Astrocyte of the spinal cord (primary cell): ENCODE results near the gene LRP5.

Source experiments
- DNase-seq: peaks from one replicate; pipeline ENCODE4 v3.0.0; 2011; ENCODE audit warnings: low read depth, low spot score
- H3K4me3 ChIP-seq: 2 replicates; pipeline ENCODE4 v1.5.1; 2011; ENCODE audit warnings: low read depth, mild to moderate bottlenecking, low read length, moderate library complexity
- in situ Hi-C: cut with HindIII; loops from 2 replicates; pipeline ENCODE4 v1.10.0; 2017; ENCODE audit warnings: low sequenced_read_pairs
- TF ChIP-seq, protein P1 (sequence below): IDR thresholded peaks from 2 replicates; pipeline ENCODE4 v1.5.1; 2012; ENCODE audit warnings: low read depth, mild to moderate bottlenecking, low read length, inconsistent platforms

Gene LRP5

GRCh38 chr11:68379206-68379605, 66.8 kb downstream of the LRP5 start:
- H3K4me3 ChIP-seq, result no peak overlapping the region
- TF ChIP-seq, protein P1, sequence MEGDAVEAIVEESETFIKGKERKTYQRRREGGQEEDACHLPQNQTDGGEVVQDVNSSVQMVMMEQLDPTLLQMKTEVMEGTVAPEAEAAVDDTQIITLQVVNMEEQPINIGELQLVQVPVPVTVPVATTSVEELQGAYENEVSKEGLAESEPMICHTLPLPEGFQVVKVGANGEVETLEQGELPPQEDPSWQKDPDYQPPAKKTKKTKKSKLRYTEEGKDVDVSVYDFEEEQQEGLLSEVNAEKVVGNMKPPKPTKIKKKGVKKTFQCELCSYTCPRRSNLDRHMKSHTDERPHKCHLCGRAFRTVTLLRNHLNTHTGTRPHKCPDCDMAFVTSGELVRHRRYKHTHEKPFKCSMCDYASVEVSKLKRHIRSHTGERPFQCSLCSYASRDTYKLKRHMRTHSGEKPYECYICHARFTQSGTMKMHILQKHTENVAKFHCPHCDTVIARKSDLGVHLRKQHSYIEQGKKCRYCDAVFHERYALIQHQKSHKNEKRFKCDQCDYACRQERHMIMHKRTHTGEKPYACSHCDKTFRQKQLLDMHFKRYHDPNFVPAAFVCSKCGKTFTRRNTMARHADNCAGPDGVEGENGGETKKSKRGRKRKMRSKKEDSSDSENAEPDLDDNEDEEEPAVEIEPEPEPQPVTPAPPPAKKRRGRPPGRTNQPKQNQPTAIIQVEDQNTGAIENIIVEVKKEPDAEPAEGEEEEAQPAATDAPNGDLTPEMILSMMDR, result no peak
- in situ Hi-C loops, result no loop called here
- DNase-seq, result peak; percentile 18

GRCh38 chr11:68380786-68381622, 68.6 kb downstream of the LRP5 start:
- TF ChIP-seq, protein P1, result no peak
- no peak for DNase-seq
- in situ Hi-C loops, result no loop called here
- no peak overlapping the region for H3K4me3 ChIP-seq

DNA sequence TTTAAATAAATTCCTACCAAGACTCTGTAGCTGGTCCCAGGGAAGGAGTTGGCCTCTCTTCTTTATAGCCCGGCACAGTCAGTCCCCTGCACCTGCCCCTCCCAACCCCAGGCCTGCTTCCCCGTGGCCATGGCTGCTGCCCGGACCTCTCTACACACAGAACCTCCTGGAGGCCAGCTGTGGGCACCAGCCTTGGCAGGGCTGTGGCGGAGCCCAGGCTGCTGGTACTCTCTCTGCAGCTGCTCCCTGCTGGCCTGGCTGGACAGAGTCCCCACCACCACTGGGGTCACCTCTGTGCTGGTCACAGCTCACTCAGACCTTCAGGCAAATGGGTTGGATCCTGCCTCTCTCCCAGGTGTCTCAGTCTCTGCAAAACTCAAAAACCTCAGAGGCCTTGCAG, 69.3 kb downstream of the LRP5 start:
- H3K4me3 ChIP-seq, result no peak overlapping the region
- no peak for DNase-seq
- TF ChIP-seq, protein P1, result no peak
- in situ Hi-C loops, result no loop called here

DNA sequence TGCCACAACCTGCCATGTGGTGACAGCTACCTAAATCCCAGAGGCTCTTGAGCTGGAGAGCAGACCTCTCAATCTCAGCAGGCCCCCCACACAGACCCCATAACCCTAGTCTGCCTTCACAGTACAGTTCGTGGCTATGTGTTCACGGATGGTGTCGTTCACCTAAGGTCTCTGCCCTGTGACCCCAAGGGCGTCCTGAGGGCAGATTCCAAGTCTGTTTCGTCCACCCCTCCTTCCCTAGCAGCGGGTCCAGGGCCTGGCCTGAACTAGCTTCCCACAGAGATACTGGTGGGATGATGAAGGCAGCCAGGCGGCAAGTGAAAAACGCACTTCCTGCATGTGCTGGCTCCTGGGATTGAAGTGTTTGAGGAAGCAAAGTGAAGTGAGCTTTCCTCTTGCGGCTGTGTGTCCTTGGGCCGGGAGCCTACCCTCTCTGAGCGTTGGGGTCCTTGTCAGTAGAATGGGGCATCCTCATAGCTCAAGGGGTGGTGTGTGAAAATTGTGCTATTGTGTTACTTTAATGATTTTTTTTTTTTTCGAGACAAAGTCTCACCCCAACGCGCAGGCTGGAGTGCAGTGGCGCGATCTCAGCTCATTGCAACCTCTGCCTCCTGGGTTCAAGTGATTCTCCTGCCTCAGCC, 70.1 kb downstream of the LRP5 start:
- no peak overlapping the region for H3K4me3 ChIP-seq
- TF ChIP-seq, protein P1, result no peak
- no peak for DNase-seq
- in situ Hi-C loops, result no loop called here

- in situ Hi-C loops, result no loop called here
Measured at GRCh38 chr11:68383976-68384501, 71.6 kb downstream of the LRP5 start.

DNA sequence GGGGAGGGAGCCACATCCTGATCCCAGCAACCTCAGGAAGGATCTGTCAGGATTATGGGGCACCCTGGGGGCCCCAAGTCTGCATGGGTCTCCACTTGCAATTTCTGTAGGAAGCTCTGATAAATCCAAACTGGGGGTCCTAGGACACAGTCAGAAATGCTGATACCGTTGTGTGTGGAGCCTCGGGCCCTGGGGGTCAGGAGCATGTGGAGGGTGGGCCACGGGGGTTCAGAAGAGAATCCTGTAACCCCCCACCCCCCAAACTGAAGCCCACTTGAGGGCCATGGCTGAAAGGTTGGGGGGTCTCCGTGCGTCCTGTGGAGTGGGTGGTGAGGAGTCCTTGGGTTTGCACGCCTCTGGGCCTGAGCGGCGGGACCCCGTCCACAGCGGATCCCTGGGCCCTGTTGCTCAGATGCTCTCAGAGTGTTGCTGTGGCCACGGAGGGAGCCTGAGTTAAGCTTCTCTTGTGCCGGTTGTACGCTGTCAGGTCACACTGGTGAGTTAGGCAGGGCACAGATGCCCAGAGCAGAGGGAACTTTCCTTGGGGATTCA, 72.2 kb downstream of the LRP5 start:
- H3K4me3 ChIP-seq, result no peak overlapping the region
- TF ChIP-seq, protein P1, result no peak
- in situ Hi-C loops, result no loop called here
- DNase-seq, result no peak

More at GRCh38 chr11:68383976-68384501, 71.6 kb downstream of the LRP5 start:
- TF ChIP-seq, protein P1, result peak; percentile 92
- DNase-seq, result peak; percentile 44
- no peak overlapping the region for H3K4me3 ChIP-seq
